ENCODE results near the gene FMO3.

Gene FMO3

GRCh38 chr1:171113382-171113781 lies 22.7 kb downstream of the FMO3 start:
- TF ChIP-seq CTCF (IDR thresholded peaks at IDR 0.05; ENCODE audit: poor library complexity, severe bottlenecking): no peak
- H3K36me3 ChIP-seq (ENCODE audit: low read depth): no peaks in the 10 kb centered on the region
- no peak overlapping the region for H3K27ac ChIP-seq (ENCODE audit: poor library complexity, severe bottlenecking)

GRCh38 chr1:171115280-171115897 lies 24.7 kb downstream of the FMO3 start:
- TF ChIP-seq CTCF (IDR thresholded peaks at IDR 0.05; ENCODE audit: poor library complexity, severe bottlenecking): no peak
- Histone ChIP-seq H3K4me3 (ENCODE audit: severe bottlenecking) (no peak overlapping the region), H3K9me3 (ENCODE audit: severe bottlenecking) (no peaks in the 10 kb centered on the region), H3K36me3 (ENCODE audit: low read depth) (no peaks in the 10 kb centered on the region), H3K27me3 (ENCODE audit: insufficient read depth, poor library complexity, severe bottlenecking) (no peaks in the 10 kb centered on the region), H3K27ac (ENCODE audit: poor library complexity, severe bottlenecking) (no peak overlapping the region), H3K4me1 (ENCODE audit: insufficient read depth, poor library complexity, severe bottlenecking) (no peaks in the 10 kb centered on the region)
- ATAC-seq (ENCODE audit: low read depth) (no peak), DNase-seq (ENCODE audit: low spot score) (no peak)

More at GRCh38 chr1:171113382-171113781, 22.7 kb downstream of the FMO3 start:
- DNase-seq (ENCODE audit: low spot score) (no peak), ATAC-seq (ENCODE audit: low read depth) (no peak)
- no peaks in the 10 kb centered on the region for H3K9me3 ChIP-seq (ENCODE audit: severe bottlenecking)
- H3K4me3 ChIP-seq (ENCODE audit: severe bottlenecking): no peak overlapping the region
- no peaks in the 10 kb centered on the region for H3K4me1 ChIP-seq (ENCODE audit: insufficient read depth, poor library complexity, severe bottlenecking)
- no peaks in the 10 kb centered on the region for H3K27me3 ChIP-seq (ENCODE audit: insufficient read depth, poor library complexity, severe bottlenecking)

- no peak overlapping the region for H3K4me3 ChIP-seq (ENCODE audit: severe bottlenecking)
- no peak for TF ChIP-seq CTCF (IDR thresholded peaks at IDR 0.05; ENCODE audit: poor library complexity, severe bottlenecking)
- H3K4me1 ChIP-seq (ENCODE audit: insufficient read depth, poor library complexity, severe bottlenecking): no peaks in the 10 kb centered on the region
- DNase-seq (ENCODE audit: low spot score) (no peak), ATAC-seq (ENCODE audit: low read depth) (no peak)
- no peaks in the 10 kb centered on the region for H3K9me3 ChIP-seq (ENCODE audit: severe bottlenecking)
- H3K36me3 ChIP-seq (ENCODE audit: low read depth): no peaks in the 10 kb centered on the region
- H3K27me3 ChIP-seq (ENCODE audit: insufficient read depth, poor library complexity, severe bottlenecking): no peaks in the 10 kb centered on the region
- no peak overlapping the region for H3K27ac ChIP-seq (ENCODE audit: poor library complexity, severe bottlenecking)
Measured at GRCh38 chr1:171116676-171117075, 26.0 kb downstream of the FMO3 start.

- no peaks in the 10 kb centered on the region for H3K27me3 ChIP-seq (ENCODE audit: insufficient read depth, poor library complexity, severe bottlenecking)
Measured at GRCh38 chr1:171117085-171117484, 26.4 kb downstream of the FMO3 start.

More at GRCh38 chr1:171117085-171117484, 26.4 kb downstream of the FMO3 start:
- TF ChIP-seq CTCF (IDR thresholded peaks at IDR 0.05; ENCODE audit: poor library complexity, severe bottlenecking): no peak
- no peak for ATAC-seq (ENCODE audit: low read depth)
- no peak for DNase-seq (ENCODE audit: low spot score)
- H3K36me3 ChIP-seq (ENCODE audit: low read depth): no peaks in the 10 kb centered on the region
- H3K9me3 ChIP-seq (ENCODE audit: severe bottlenecking): no peaks in the 10 kb centered on the region
- H3K4me3 ChIP-seq (ENCODE audit: severe bottlenecking): no peak overlapping the region
- no peaks in the 10 kb centered on the region for H3K4me1 ChIP-seq (ENCODE audit: insufficient read depth, poor library complexity, severe bottlenecking)
- no peak overlapping the region for H3K27ac ChIP-seq (ENCODE audit: poor library complexity, severe bottlenecking)
